Suprapubic skin (tissue), 4 donors: Measurements from ENCODE around the gene LAMTOR2. TPM values are rescaled to one million over a fixed set of nuclear protein-coding genes. Genes with fewer than 3 reads are reported as not detected.
A peak's percentile ranks its signal among the peaks of the same experiment; 100 is the strongest.

Experiments
- DNase-seq, 2 donors: peaks; one replicate each; pipeline ENCODE4 v3.0.0-alpha.2; 2019; ENCODE audit warnings: low spot score in 2 of 2
- H3K27ac ChIP-seq: fragments of 200-600 bp; sonication (generic); one replicate; pipeline ENCODE4 v1.5.1; 2019
- H3K27me3 ChIP-seq: fragments of 200-600 bp; sonication (generic); one replicate; pipeline ENCODE4 v1.5.1; 2019
- H3K36me3 ChIP-seq: fragments of 200-600 bp; sonication (generic); one replicate; pipeline ENCODE4 v1.5.1; 2019
- H3K4me1 ChIP-seq: fragments of 200-600 bp; sonication (generic); one replicate; pipeline ENCODE4 v1.5.1; 2019
- H3K4me3 ChIP-seq: fragments of 200-600 bp; sonication (generic); one replicate; pipeline ENCODE4 v1.5.1; 2019; ENCODE audit warnings: mild to moderate bottlenecking
- H3K9me3 ChIP-seq: fragments of 200-600 bp; sonication (generic); one replicate; pipeline ENCODE4 v1.5.1; 2019
- EP300 ChIP-seq: sonication (generic); formaldehyde crosslinking; IDR thresholded peaks from one replicate; pipeline ENCODE4 v1.6.1; 2017; ENCODE audit warnings: antibody characterized with exemption
- POLR2A ChIP-seq, 2 donors: fragments of 450-650 bp; IDR thresholded peaks; one replicate each; pipeline ENCODE4 v1.6.1; 2017; ENCODE audit warnings: antibody characterized with exemption in 2 of 2, mild to moderate bottlenecking in 2 of 2, moderate library complexity in 2 of 2
- POLR2AphosphoS5 ChIP-seq, 3 donors: sonication (generic); formaldehyde crosslinking; IDR thresholded peaks; one replicate each; pipeline ENCODE4 v1.6.1; 2017; ENCODE audit warnings: antibody characterized with exemption in 3 of 3
- WGBS: methylation state at CpG from one replicate; pipeline ENCODE4 v1.1.5; 2018; 5-methylcytosine and 5-hydroxymethylcytosine counted together
- total RNA-seq, 4 donors: library from RNA; depleted of rRNA; stranded (reverse); fragments of >200 nt; gene quantifications; one replicate each; pipeline ENCODE4 v1.1.0, GENCODE V29; 2016
- TF ChIP-seq, protein P1 (sequence below), 2 donors: fragments of 200-600 bp in 1 of 2; fragments of 450-650 bp in 1 of 2; sonication (generic) in 1 of 2; IDR thresholded peaks; one replicate each; pipeline ENCODE4 v1.5.1; 2016 to 2019; ENCODE audit warnings: antibody characterized with exemption in 2 of 2, mild to moderate bottlenecking in 1 of 2, moderate library complexity in 1 of 2

Gene LAMTOR2
- total RNA-seq, 4 donors from 2014 or later, result 27.3 to 66.6 (median 57.7) TPM

- Histone ChIP-seq H3K27ac (peak overlapping the region; percentile 93), H3K4me1 (peaks cover 73% of the 10 kb centered on the region), H3K36me3 (no peaks in the 10 kb centered on the region), H3K27me3 (no peaks in the 10 kb centered on the region), H3K9me3 (no peaks in the 10 kb centered on the region), H3K4me3 (no peak overlapping the region)
- TF ChIP-seq POLR2A (IDR thresholded peaks at IDR 0.05) (no peak), EP300 (no peak), POLR2AphosphoS5 (IDR thresholded peaks at IDR 0.05) (no peak)
- TF ChIP-seq, protein P1, sequence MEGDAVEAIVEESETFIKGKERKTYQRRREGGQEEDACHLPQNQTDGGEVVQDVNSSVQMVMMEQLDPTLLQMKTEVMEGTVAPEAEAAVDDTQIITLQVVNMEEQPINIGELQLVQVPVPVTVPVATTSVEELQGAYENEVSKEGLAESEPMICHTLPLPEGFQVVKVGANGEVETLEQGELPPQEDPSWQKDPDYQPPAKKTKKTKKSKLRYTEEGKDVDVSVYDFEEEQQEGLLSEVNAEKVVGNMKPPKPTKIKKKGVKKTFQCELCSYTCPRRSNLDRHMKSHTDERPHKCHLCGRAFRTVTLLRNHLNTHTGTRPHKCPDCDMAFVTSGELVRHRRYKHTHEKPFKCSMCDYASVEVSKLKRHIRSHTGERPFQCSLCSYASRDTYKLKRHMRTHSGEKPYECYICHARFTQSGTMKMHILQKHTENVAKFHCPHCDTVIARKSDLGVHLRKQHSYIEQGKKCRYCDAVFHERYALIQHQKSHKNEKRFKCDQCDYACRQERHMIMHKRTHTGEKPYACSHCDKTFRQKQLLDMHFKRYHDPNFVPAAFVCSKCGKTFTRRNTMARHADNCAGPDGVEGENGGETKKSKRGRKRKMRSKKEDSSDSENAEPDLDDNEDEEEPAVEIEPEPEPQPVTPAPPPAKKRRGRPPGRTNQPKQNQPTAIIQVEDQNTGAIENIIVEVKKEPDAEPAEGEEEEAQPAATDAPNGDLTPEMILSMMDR (IDR thresholded peaks at IDR 0.05), result no peak
- 59% methylated on average over 2 of the region's 2 CpGs for WGBS
- DNase-seq, result no peak
Measured at GRCh38 chr1:156098784-156099183, 44.2 kb downstream of the LAMTOR2 start.

- Histone ChIP-seq H3K4me3 (no peak overlapping the region), H3K4me1 (peaks cover 78% of the 10 kb centered on the region), H3K27me3 (no peaks in the 10 kb centered on the region), H3K36me3 (no peaks in the 10 kb centered on the region), H3K27ac (peak overlapping the region; percentile 93), H3K9me3 (no peaks in the 10 kb centered on the region)
- TF ChIP-seq POLR2A (IDR thresholded peaks at IDR 0.05), result no peak
- TF ChIP-seq POLR2AphosphoS5 (IDR thresholded peaks at IDR 0.05), result no peak
- TF ChIP-seq, protein P1 (IDR thresholded peaks at IDR 0.05), result no peak
- no peak for TF ChIP-seq EP300
- no peak for DNase-seq
- 76% methylated on average over 3 of the region's 3 CpGs for whole genome bisulfite sequencing
Measured at GRCh38 chr1:156099282-156099681, 44.7 kb downstream of the LAMTOR2 start.

GRCh38 chr1:156100205-156100995, 45.8 kb downstream of the LAMTOR2 start:
- DNase-seq, result no peak
- H3K27ac ChIP-seq, result peak overlapping the region; percentile 98
- H3K36me3 ChIP-seq, result no peaks in the 10 kb centered on the region
- TF ChIP-seq, protein P1 (IDR thresholded peaks at IDR 0.05), result no peak
- no peaks in the 10 kb centered on the region for H3K9me3 ChIP-seq
- no peak overlapping the region for H3K4me3 ChIP-seq
- H3K27me3 ChIP-seq, result no peaks in the 10 kb centered on the region
- peaks cover 89% of the 10 kb centered on the region for H3K4me1 ChIP-seq
- 44% methylated on average over 4 of the region's 4 CpGs for WGBS

GRCh38 chr1:156101880-156102279, 47.3 kb downstream of the LAMTOR2 start:
- Histone ChIP-seq H3K27me3 (no peaks in the 10 kb centered on the region), H3K4me3 (no peak overlapping the region), H3K36me3 (no peaks in the 10 kb centered on the region), H3K27ac (peak overlapping the region; percentile 98), H3K9me3 (no peaks in the 10 kb centered on the region), H3K4me1 (peaks cover 89% of the 10 kb centered on the region)
- DNase-seq, result peak in 1 of 2 donors; percentile 82
- WGBS, result 42% methylated on average over 6 of the region's 6 CpGs
- TF ChIP-seq, protein P1 (IDR thresholded peaks at IDR 0.05), result no peak
- TF ChIP-seq POLR2A (IDR thresholded peaks at IDR 0.05), result no peak
- TF ChIP-seq EP300, result no peak
- no peak for TF ChIP-seq POLR2AphosphoS5 (IDR thresholded peaks at IDR 0.05)

DNA sequence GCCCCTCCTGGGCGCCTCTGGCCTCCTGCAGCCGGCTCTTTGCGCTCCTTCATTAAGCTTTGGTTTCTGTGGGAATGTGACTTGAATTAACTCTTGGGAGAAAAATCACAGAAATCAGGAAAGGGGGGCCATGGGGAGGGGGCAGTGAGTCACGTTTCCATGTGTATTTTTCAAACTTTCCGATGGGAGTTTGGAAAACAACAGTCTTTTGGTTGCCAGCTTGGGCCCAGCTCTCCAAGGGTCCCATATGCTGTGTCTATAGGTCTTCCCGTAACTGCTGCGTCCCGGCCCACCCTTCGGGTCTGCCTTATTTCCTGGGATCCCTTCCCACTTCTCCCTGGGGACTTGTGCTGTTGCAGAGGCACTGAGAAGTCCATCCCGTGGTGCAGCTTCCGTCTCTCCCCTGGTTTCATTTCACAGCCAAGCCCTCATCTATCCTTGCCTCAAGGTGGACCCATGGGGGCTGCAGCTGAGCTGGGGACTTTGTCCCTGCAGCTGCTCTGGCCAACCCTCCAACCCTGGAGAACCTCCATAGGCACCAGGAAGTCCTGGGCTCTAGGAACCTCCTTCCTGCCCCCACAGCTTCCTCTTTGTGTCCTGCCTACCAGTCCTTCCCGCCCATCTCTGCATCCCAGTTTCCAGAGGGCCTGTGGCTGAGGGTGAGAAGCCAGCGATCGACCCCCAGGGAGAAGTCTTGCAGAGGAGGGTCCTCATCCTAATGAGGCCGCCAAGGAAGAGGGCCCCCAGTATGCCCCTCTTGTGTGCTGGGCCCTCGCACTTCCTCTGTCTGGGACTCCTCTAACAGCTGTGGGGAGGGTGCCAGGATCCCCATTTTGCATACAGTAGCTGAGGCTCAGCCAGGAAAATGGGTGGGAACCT, 48.3 kb downstream of the LAMTOR2 start:
- DNase-seq, result no peak
- Histone ChIP-seq H3K27me3 (no peaks in the 10 kb centered on the region), H3K4me3 (peak overlapping the region; percentile 43), H3K9me3 (no peaks in the 10 kb centered on the region), H3K27ac (peak overlapping the region; percentile 98), H3K4me1 (peaks cover 86% of the 10 kb centered on the region), H3K36me3 (no peaks in the 10 kb centered on the region)
- WGBS, result 47% methylated on average over 11 of the region's 16 CpGs
- no peak for TF ChIP-seq EP300
- no peak for TF ChIP-seq POLR2AphosphoS5 (IDR thresholded peaks at IDR 0.05)
- no peak for TF ChIP-seq POLR2A (IDR thresholded peaks at IDR 0.05)
- TF ChIP-seq, protein P1 (IDR thresholded peaks at IDR 0.05), result no peak
